Melanocyte of skin (primary cell): ENCODE results near the gene OAS1. TPM values are rescaled to one million over a fixed set of nuclear protein-coding genes. Genes with fewer than 3 reads are reported as not detected.

Experiments
- total RNA-seq, 2 donors: library from RNA; depleted of rRNA; stranded (reverse); fragments of >200 nt; gene quantifications; 2 replicates each; pipeline ENCODE4 v1.2.3, GENCODE V29; 2012

The OAS1 gene
- total RNA-seq: 100 to 1,000 TPM; 375 to 557 TPM

GRCh38 chr12:112906712-112907414 is at the start of gene OAS1:
Gene OAS1, plus strand, starts transcription at chr12:112906962. Its CDS starts 78 bp downstream, at chr12:112907040.

GRCh38 chr12:112937741-112938719 is 31.3 kb downstream of the OAS1 start, which contains the start of gene OAS3:
Gene OAS3, plus strand, starts transcription at chr12:112938474. Its CDS starts 57 bp downstream, at chr12:112938531.

Other genes with a start within 250 kb of the OAS1 start
- gene RPH3A, start 115.2 kb upstream of the OAS1 start, total RNA-seq: 1 to 10 TPM in 1 of 2 donors, under 1 TPM in 1; 1.00 to 1.7 TPM
- 100 to 1,000 TPM; 186 to 302 TPM for gene OAS3, start 31.5 kb downstream of the OAS1 start, total RNA-seq
- 100 to 1,000 TPM; 344 to 425 TPM for gene OAS2, start 71.6 kb downstream of the OAS1 start, total RNA-seq
- gene DTX1, start 149.8 kb downstream of the OAS1 start, total RNA-seq: under 1 TPM; under 0.01 to 0.34 TPM
- under 1 TPM in 1 of 2 donors, not detected in 1; under 0.01 TPM for gene RASAL1, start 228.8 kb downstream of the OAS1 start, total RNA-seq
- gene CFAP73, start 242.8 kb downstream of the OAS1 start, total RNA-seq: not detected